K562 (cell line): Measurements from ENCODE around the gene PIP4K2A. TPM values are rescaled to one million over a fixed set of nuclear protein-coding genes. Genes with fewer than 3 reads are reported as not detected.
A peak's percentile ranks its signal among the peaks of the same experiment; 100 is the strongest.

Experiments used
- ATAC-seq: fragments of 200-7000 bp; cut with Tn5 transposase; 3 replicates; pipeline ENCODE4 v1.9.1; 2020; ENCODE audit warnings: moderate library complexity
- BruUV-seq: library from RNA; stranded (reverse); fragments of 400-500 nt; replicated peaks from 2 replicates; lab custom pipeline; 2021; lab: Mats Ljungman, UMichigan
- CTCF ChIA-PET: fragments of 300-600 bp; formaldehyde crosslinking; extraction: SDS; loops from one replicate; lab custom pipeline; 2021; ENCODE audit warnings: low intra/inter-chr PET ratio; lab: Yijun Ruan, JAX
- POLR2A ChIA-PET: fragments of 300-600, 350-650 bp; sonication (Branson Sonifier 250); formaldehyde crosslinking; extraction: SDS; loops from one replicate; lab custom pipeline; 2021; ENCODE audit warnings: antibody characterized with exemption, inconsistent platforms; lab: Yijun Ruan, JAX
- DNase-seq, 4 experiments: peaks; one replicate each; pipeline versions ENCODE4 v3.0.0 to v3.0.0-alpha.2; 2011 to 2018; ENCODE audit warnings: low spot score in 3 of 4, mixed read lengths in 3 of 4; ENCODE audit errors: extremely low read depth in 1 of 4
- FAIRE-seq: peaks from 2 replicates; lab custom pipeline; 2011; peaks lifted over from hg19 to GRCh38; lab: Jason Lieb, UNC
- H2AFZ ChIP-seq: 2 replicates; pipeline ENCODE4 v1.6.0; 2011; ENCODE audit warnings: low read depth, low read length, control low read depth, inconsistent platforms
- H3K27ac ChIP-seq: fragments of 200-600 bp; 3 replicates; pipeline ENCODE4 v1.8.0; 2011; ENCODE audit warnings: low read depth, mild to moderate bottlenecking, control low read depth, inconsistent platforms, low read length, moderate library complexity, mixed read lengths; ENCODE audit errors: extremely low read depth
- H3K27me3 ChIP-seq, 2 experiments: fragments of 300-600 bp in 1 of 2; 2 replicates in 1 of 2; 3 replicates in 1 of 2; pipeline versions ENCODE4 v1.6.0 to v1.8.0; 2011; ENCODE audit warnings: inconsistent platforms in 2 of 2, low read length in 2 of 2, mild to moderate bottlenecking in 1 of 2, mixed read lengths in 1 of 2, moderate library complexity in 1 of 2; ENCODE audit not compliant: control insufficient read depth in 2 of 2, insufficient read depth in 2 of 2
- H3K36me3 ChIP-seq: fragments of 300-600 bp; 3 replicates; pipeline ENCODE4 v1.8.0; 2011; ENCODE audit warnings: mild to moderate bottlenecking, low read length, inconsistent platforms; ENCODE audit not compliant: control insufficient read depth, insufficient read depth
- H3K4me1 ChIP-seq, 2 experiments: fragments of 200-600 bp in 1 of 2; replicated peaks in 1 of 2; 2 replicates in 1 of 2; 3 replicates in 1 of 2; pipeline versions ENCODE4 v1.5.1 to v1.8.0; 2011; ENCODE audit warnings: inconsistent platforms in 2 of 2, low read length in 2 of 2, mild to moderate bottlenecking in 1 of 2, mixed read lengths in 1 of 2, moderate library complexity in 1 of 2; ENCODE audit not compliant: control insufficient read depth in 2 of 2, insufficient read depth in 2 of 2
- H3K4me2 ChIP-seq: 2 replicates; pipeline ENCODE4 v1.6.1; 2011; ENCODE audit warnings: low read length, control low read depth, inconsistent platforms, mixed read lengths; ENCODE audit not compliant: insufficient read depth
- H3K4me3 ChIP-seq: fragments of 200-600 bp; sonication (generic), shearing (Covaris generic); 2 replicates; pipeline ENCODE4 v1.5.1; 2016; ENCODE audit warnings: control low read depth, inconsistent platforms
- H3K79me2 ChIP-seq: fragments of 200-600 bp; 3 replicates; pipeline ENCODE4 v1.8.0; 2011; ENCODE audit warnings: low read length, inconsistent platforms; ENCODE audit not compliant: control insufficient read depth, insufficient read depth
- H3K9ac ChIP-seq, 2 experiments: 2 replicates each; pipeline versions ENCODE4 v1.6.0 to v1.6.1; 2011; ENCODE audit warnings: low read depth in 2 of 2, low read length in 2 of 2, control low read depth in 1 of 2, inconsistent platforms in 1 of 2, mild to moderate bottlenecking in 1 of 2, mixed read lengths in 1 of 2; ENCODE audit not compliant: insufficient read depth in 1 of 2
- H3K9me1 ChIP-seq: one replicate; pipeline ENCODE4 v1.6.0; 2011; ENCODE audit warnings: inconsistent platforms, mild to moderate bottlenecking, low read length, moderate library complexity; ENCODE audit not compliant: control insufficient read depth, insufficient read depth
- H3K9me3 ChIP-seq: replicated peaks from 2 replicates; pipeline ENCODE4 v1.5.1; 2011; ENCODE audit warnings: low read depth, low read length, inconsistent platforms; ENCODE audit not compliant: control insufficient read depth, insufficient read depth
- H4K20me1 ChIP-seq: replicated peaks from 2 replicates; pipeline ENCODE4 v1.6.1; 2011; ENCODE audit warnings: low read length, inconsistent platforms, mixed read lengths; ENCODE audit not compliant: control insufficient read depth, insufficient read depth
- EGR1 ChIP-seq: fragments of 450-650 bp; conservative IDR thresholded peaks from 2 replicates; pipeline ENCODE4 v1.6.1; 2017; ENCODE audit warnings: mild to moderate bottlenecking
- MCM3 ChIP-seq: fragments of 450-650 bp; IDR thresholded peaks from 2 replicates; pipeline ENCODE4 v1.6.1; 2016
- TGIF2 ChIP-seq: sonication (generic); formaldehyde crosslinking; IDR thresholded peaks from 2 replicates; pipeline ENCODE4 v1.8.1; 2022; ENCODE audit warnings: mild to moderate bottlenecking, missing genetic modification reagents, moderate library complexity
- ZEB2 ChIP-seq: fragments of 450-650 bp; IDR thresholded peaks from 2 replicates; pipeline ENCODE4 v1.6.1; 2016
- WGBS: fragments of 100-300 bp; shearing (Covaris generic); methylation state at CpG from one replicate; pipeline ENCODE4 v1.1.6; 2016; ENCODE audit warnings: low coverage, mixed read lengths; ENCODE audit not compliant: insufficient coverage; ENCODE audit errors: missing lambda C conversion rate; 5-methylcytosine and 5-hydroxymethylcytosine counted together
- in situ Hi-C: fragments of 300-500 bp; cut with MboI; formaldehyde crosslinking; loops from 4 replicates; pipeline ENCODE4 v1.15.0; 2018; ENCODE audit warnings: inconsistent platforms, mixed read lengths
- intact Hi-C: fragments of 100-400 bp; cut with micrococcal nuclease; formaldehyde crosslinking; loops from 2 replicates; pipeline ENCODE4 v1.14.2; 2022
- polyA plus RNA-seq, 8 experiments: library from polyadenylated mRNA; depleted of rRNA in 4 of 8; stranded (reverse) in 5 of 8; unstranded in 3 of 8; fragments of >200 nt; fragmentation: Nextera tagmentation in 2 of 8; fragmentation: Illumina TruSeq in 1 of 8; extraction: Ambion mirVana in 2 of 8; extraction: Trizol in 1 of 8; gene quantifications; 2 replicates each; pipeline versions ENCODE4 v1.2.1 to v1.2.3, GENCODE V29; 2011 to 2014; ENCODE audit warnings: inconsistent platforms in 1 of 8, missing spikeins in 1 of 8
- total RNA-seq, 7 experiments: library from RNA; depleted of rRNA in 6 of 7; stranded (reverse); fragments of >200 nt in 6 of 7; fragmentation: Illumina TruSeq in 2 of 7; extraction: Trizol in 2 of 7; gene quantifications; 2 replicates each; pipeline versions ENCODE4 v1.2.1 to v1.2.3, GENCODE V29; 2011 to 2021; ENCODE audit warnings: low replicate concordance in 1 of 7

PIP4K2A gene
- total and polyA plus RNA-seq, 9 of the 15 experiments (the other 6 are each of a cell fraction or from before 2014, with no cell fraction given): 35.6 to 117 (median 71.9) TPM

GRCh38 chr10:22626784-22627183, 87.6 kb downstream of the PIP4K2A start:
- Histone ChIP-seq H4K20me1 (no peaks in the 10 kb centered on the region), H2AFZ (no peak overlapping the region), H3K4me1 (peaks cover 14 to 60% of the 10 kb centered on the region in 2 experiments), H3K27ac (peak overlapping the region; percentile 10; the same call in 1 of the 3 replicates), H3K27me3 (no peaks in the 10 kb centered on the region), H3K79me2 (peaks cover 100% of the 10 kb centered on the region), H3K36me3 (peaks cover 3% of the 10 kb centered on the region; the same call in 2 of the 3 replicates), H3K4me3 (no peak overlapping the region), H3K9me3 (no peaks in the 10 kb centered on the region), H3K9me1 (no peaks in the 10 kb centered on the region), H3K9ac (no peak overlapping the region), H3K4me2 (no peak overlapping the region)
- CTCF ChIA-PET: no interaction called here
- no TSS peak for BruUV-seq
- intact Hi-C loops: loop anchor here (5.0 kb wide), 1 partner anchor 41 kb away; no protein-coding TSS in a partner anchor
- no peak for ATAC-seq
- POLR2A ChIA-PET: interaction anchor here (0.6 kb wide), 1 partner anchor 18 kb away, joined by 3 read pairs; no protein-coding TSS in a partner anchor
- no peak for FAIRE-seq
- in situ Hi-C loops: no loop called here
- 33% methylated on average over 2 of the region's 2 CpGs for WGBS
- DNase-seq: no peak
- TF ChIP-seq TGIF2 (CRISPR knock-in tag): no peak
- TF ChIP-seq EGR1: peak; percentile 57

GRCh38 chr10:22625516-22626290, 88.7 kb downstream of the PIP4K2A start:
- peak overlapping the region; percentile 12; the same call in 1 of the 3 replicates for H3K27ac ChIP-seq
- H3K27me3 ChIP-seq: no peaks in the 10 kb centered on the region
- WGBS: 64% methylated on average over 9 of the region's 9 CpGs
- POLR2A ChIA-PET: interaction anchor here (0.7 to 1.1 kb wide), 4 partner anchors 10 to 335 kb away, joined by 3 to 4 read pairs (median 3); no protein-coding TSS in a partner anchor
- H3K9ac ChIP-seq: peak overlapping the region in 1 of 2 experiments; percentile 0; a peak in 1 of 4 replicates
- no peak overlapping the region for H3K4me2 ChIP-seq
- no peak overlapping the region for H2AFZ ChIP-seq
- peaks cover 3% of the 10 kb centered on the region; the same call in 1 of the 3 replicates for H3K36me3 ChIP-seq
- ATAC-seq (no peak), FAIRE-seq (no peak), DNase-seq (no peak)
- peaks cover 100% of the 10 kb centered on the region for H3K79me2 ChIP-seq
- H4K20me1 ChIP-seq: no peaks in the 10 kb centered on the region
- intact Hi-C loops (loop anchor here (5.0 kb wide), 1 partner anchor 42 kb away; no protein-coding TSS in a partner anchor), in situ Hi-C loops (no loop called here)
- H3K9me3 ChIP-seq: no peaks in the 10 kb centered on the region
- TF ChIP-seq MCM3: no peak
- TF ChIP-seq ZEB2: peak; percentile 74; the same call in 1 of the 2 replicates
- no peaks in the 10 kb centered on the region for H3K9me1 ChIP-seq
- no TSS peak for BruUV-seq
- CTCF ChIA-PET: no interaction called here
- H3K4me3 ChIP-seq: no peak overlapping the region
- peaks cover 14 to 50% of the 10 kb centered on the region in 2 experiments for H3K4me1 ChIP-seq
